DND-41 (cell line): ENCODE measurements around the gene TBCK.

Experiments
- CTCF ChIP-seq: IDR thresholded peaks from 2 replicates; pipeline ENCODE4 v1.5.1; 2012; ENCODE audit warnings: borderline replicate concordance, low read length, moderate library complexity, mild to moderate bottlenecking; ENCODE audit not compliant: poor library complexity, severe bottlenecking; ENCODE audit errors: extremely low read depth
- EZH2 ChIP-seq: IDR thresholded peaks from 3 replicates; pipeline ENCODE4 v1.6.1; 2012; ENCODE audit warnings: borderline replicate concordance, low read depth, mild to moderate bottlenecking, moderate library complexity, low read length, inconsistent platforms; ENCODE audit not compliant: severe bottlenecking

GRCh38 chr4:106034220-106034619 lies 281.8 kb downstream of the TBCK start:
- no peak for TF ChIP-seq EZH2
- no peak for TF ChIP-seq CTCF
